Astrocyte of the cerebellum (primary cell): ENCODE data around the gene SH3GL1.
"Not testable (repeated sequence)": the region's sequence is repeated elsewhere in the genome, so short reads cannot be mapped to it uniquely, and the experiment has no call there.

Source experiments
- DNase-seq: peaks from one replicate; pipeline ENCODE4 v3.0.0-alpha.2; 2011; ENCODE audit warnings: low read depth
- H3K4me3 ChIP-seq: 2 replicates; pipeline ENCODE4 v1.5.1; 2011; ENCODE audit warnings: mild to moderate bottlenecking, low read depth, low read length, moderate library complexity
- CTCF ChIP-seq: IDR thresholded peaks from 2 replicates; pipeline ENCODE4 v1.5.1; 2012; ENCODE audit warnings: low read length, low read depth, moderate library complexity, mild to moderate bottlenecking; ENCODE audit errors: missing control alignments
- in situ Hi-C: cut with HindIII; loops from 2 replicates; pipeline ENCODE4 v1.10.0; 2017; ENCODE audit warnings: low sequenced_read_pairs

SH3GL1 gene

GRCh38 chr19:4354282-4354681, 46.1 kb downstream of the SH3GL1 start:
- TF ChIP-seq CTCF, result no peak
- in situ Hi-C loops, result no loop called here

DNA sequence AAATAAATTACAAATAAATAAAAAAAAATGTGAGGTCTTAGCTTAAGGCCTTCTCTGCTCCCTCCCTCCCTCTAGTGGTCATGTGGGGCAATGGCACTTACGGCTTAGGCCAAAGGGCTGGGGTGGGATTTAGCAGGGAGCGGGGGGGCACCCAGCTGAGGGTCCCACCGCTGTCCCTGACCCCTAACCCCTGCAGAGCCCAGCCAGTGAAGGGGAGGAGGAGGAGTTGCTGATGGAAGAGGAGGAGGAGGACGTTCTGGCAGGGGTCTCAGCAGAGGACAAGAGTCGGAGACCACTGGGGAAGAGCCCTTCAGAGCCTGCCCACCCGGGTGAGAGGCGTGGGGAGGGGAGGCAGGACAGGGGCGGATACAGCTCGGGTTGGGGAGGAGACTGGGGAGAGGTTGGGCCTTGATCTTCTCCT, 47.6 kb downstream of the SH3GL1 start:
- DNase-seq, result peak; percentile 63
- in situ Hi-C loops, result no loop called here
- peak; percentile 96 for TF ChIP-seq CTCF
- H3K4me3 ChIP-seq, result no peak overlapping the region

More at GRCh38 chr19:4354282-4354681, 46.1 kb downstream of the SH3GL1 start:
- no peak overlapping the region for H3K4me3 ChIP-seq
- DNase-seq, result no peak

DNA sequence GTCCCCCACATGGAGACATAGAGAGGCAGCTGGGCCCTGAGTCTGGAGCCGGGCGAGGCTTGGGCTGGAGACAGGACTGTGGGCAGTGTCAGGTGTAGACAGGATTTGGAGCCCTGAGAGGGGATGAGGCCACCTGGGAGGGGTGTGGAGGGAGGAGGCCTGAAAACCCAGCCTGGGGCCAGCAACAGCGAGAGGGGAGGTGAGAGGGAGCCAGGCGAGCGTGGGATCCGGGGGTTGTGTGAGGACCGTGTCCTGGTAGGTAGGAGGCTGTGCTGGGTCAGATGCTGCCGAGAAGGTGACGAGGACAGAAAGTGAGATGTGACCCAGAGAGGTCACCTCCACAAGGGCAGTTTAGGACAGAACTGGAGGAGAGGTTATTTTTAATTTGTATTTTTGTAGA, 49.6 kb downstream of the SH3GL1 start:
- no peak overlapping the region for H3K4me3 ChIP-seq
- TF ChIP-seq CTCF, result no peak
- no peak for DNase-seq
- in situ Hi-C loops, result no loop called here

GRCh38 chr19:4350111-4350510, 50.2 kb downstream of the SH3GL1 start:
- TF ChIP-seq CTCF, result no peak
- in situ Hi-C loops, result no loop called here
- H3K4me3 ChIP-seq, result no peak overlapping the region
- no peak for DNase-seq

- DNase-seq, H3K4me3 ChIP-seq, in situ Hi-C loops: not testable (repeated sequence)
These were observed 51.1 kb downstream of the SH3GL1 start for GRCh38 chr19:4349225-4349624.

- in situ Hi-C loops, result no loop called here
- no peak for TF ChIP-seq CTCF
- no peak overlapping the region for H3K4me3 ChIP-seq
- DNase-seq, result no peak
These were observed 52.8 kb downstream of the SH3GL1 start for GRCh38 chr19:4347521-4347920.

GRCh38 chr19:4346020-4346383, 54.3 kb downstream of the SH3GL1 start:
- TF ChIP-seq CTCF, result no peak
- in situ Hi-C loops, result no loop called here
- DNase-seq, result no peak
- H3K4me3 ChIP-seq, result no peak overlapping the region
